OCI-LY7 (cell line): ENCODE results near the gene HOXC11.

ENCODE experiments used
- EZH2phosphoT487 ChIP-seq: fragments of 200-600 bp; sonication (generic); IDR thresholded peaks from 2 replicates; pipeline ENCODE4 v1.6.1; 2018; ENCODE audit warnings: low read depth, borderline replicate concordance, mild to moderate bottlenecking, mixed run types, antibody characterized with exemption, low read length, moderate library complexity, mixed read lengths
- TF ChIP-seq, protein P1 (sequence below): fragments of 200-600 bp; sonication (generic); conservative IDR thresholded peaks from 2 replicates; pipeline ENCODE4 v1.5.1; 2014; ENCODE audit warnings: mild to moderate bottlenecking, antibody characterized with exemption, low read length, moderate library complexity, mixed read lengths

DNA sequence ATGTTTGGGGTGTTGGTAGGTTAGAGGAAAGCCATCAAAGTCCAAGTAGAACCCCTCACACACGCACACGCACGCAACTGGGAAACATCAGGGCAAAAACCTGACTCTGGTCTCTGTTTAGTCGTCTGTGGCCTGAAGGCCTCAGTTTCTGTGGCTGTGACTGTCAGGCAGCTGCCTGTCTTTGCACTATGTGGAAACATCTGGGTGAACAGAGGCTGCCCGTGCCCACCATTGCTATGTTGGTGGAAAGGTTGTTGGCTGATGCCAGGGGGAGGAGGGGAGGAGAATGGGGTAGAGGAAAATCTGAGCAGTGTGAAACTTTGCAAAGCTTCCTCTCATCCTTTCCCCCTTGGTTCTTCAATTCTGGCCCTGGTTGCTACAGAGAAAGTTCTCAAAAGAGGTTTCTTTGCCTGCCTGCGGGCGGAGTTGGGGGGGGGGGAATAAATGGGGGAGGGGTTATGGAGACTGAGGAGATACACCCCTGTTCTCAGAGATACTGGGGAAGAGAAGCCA is 19.5 kb downstream of the HOXC11 start:
- TF ChIP-seq, protein P1, sequence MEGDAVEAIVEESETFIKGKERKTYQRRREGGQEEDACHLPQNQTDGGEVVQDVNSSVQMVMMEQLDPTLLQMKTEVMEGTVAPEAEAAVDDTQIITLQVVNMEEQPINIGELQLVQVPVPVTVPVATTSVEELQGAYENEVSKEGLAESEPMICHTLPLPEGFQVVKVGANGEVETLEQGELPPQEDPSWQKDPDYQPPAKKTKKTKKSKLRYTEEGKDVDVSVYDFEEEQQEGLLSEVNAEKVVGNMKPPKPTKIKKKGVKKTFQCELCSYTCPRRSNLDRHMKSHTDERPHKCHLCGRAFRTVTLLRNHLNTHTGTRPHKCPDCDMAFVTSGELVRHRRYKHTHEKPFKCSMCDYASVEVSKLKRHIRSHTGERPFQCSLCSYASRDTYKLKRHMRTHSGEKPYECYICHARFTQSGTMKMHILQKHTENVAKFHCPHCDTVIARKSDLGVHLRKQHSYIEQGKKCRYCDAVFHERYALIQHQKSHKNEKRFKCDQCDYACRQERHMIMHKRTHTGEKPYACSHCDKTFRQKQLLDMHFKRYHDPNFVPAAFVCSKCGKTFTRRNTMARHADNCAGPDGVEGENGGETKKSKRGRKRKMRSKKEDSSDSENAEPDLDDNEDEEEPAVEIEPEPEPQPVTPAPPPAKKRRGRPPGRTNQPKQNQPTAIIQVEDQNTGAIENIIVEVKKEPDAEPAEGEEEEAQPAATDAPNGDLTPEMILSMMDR: no peak
- no peak for TF ChIP-seq EZH2phosphoT487
